K562 (cell line): ENCODE data around the gene IL4I1. TPM values are rescaled to one million over a fixed set of nuclear protein-coding genes. Genes with fewer than 3 reads are reported as not detected.

Source experiments
- ARID2 ChIP-seq: fragments of 450-650 bp; IDR thresholded peaks from 2 replicates; pipeline ENCODE4 v1.6.1; 2017; ENCODE audit warnings: antibody characterized with exemption, mild to moderate bottlenecking
- E2F1 ChIP-seq: sonication (generic); formaldehyde crosslinking; IDR thresholded peaks from 2 replicates; pipeline ENCODE4 v1.8.1; 2023; ENCODE audit warnings: mild to moderate bottlenecking, missing genetic modification reagents, moderate library complexity
- E2F4 ChIP-seq: sonication (generic); formaldehyde crosslinking; IDR thresholded peaks from 2 replicates; pipeline ENCODE4 v1.8.0; 2022; ENCODE audit warnings: mild to moderate bottlenecking, low read depth, missing genetic modification reagents
- HLTF ChIP-seq: fragments of 450-650 bp; IDR thresholded peaks from 2 replicates; pipeline ENCODE4 v1.6.1; 2016
- NR4A1 ChIP-seq, 2 experiments: fragments of 250-450 bp in 1 of 2; fragments of 450-650 bp in 1 of 2; sonication (Bioruptor Pico) in 1 of 2; IDR thresholded peaks; 2 replicates each; pipeline versions ENCODE4 v1.4.0 to v1.6.1; 2016 to 2020; ENCODE audit warnings: mild to moderate bottlenecking in 2 of 2, missing compliant biosample characterization in 1 of 2, missing genetic modification characterization in 1 of 2, moderate library complexity in 1 of 2
- TCF7L2 ChIP-seq: fragments of 150-350 bp; IDR thresholded peaks from 2 replicates; pipeline ENCODE4 v1.6.1; 2016; ENCODE audit warnings: low read depth, mild to moderate bottlenecking, low read length, moderate library complexity
- ZBTB40 ChIP-seq, 2 experiments: fragments of 450-650 bp in 1 of 2; sonication (generic) in 1 of 2; formaldehyde crosslinking in 1 of 2; IDR thresholded peaks; 2 replicates each; pipeline versions ENCODE4 v1.7.1 to v1.9.0; 2016 to 2022; ENCODE audit warnings: inconsistent platforms in 1 of 2, mild to moderate bottlenecking in 1 of 2, missing genetic modification reagents in 1 of 2
- ZNF23 ChIP-seq: fragments of 250-450 bp; sonication (Bioruptor Pico); IDR thresholded peaks from 2 replicates; pipeline ENCODE4 v1.4.0; 2020; ENCODE audit warnings: mild to moderate bottlenecking
- ZNF518B ChIP-seq: fragments of 250-450 bp; sonication (Bioruptor Pico); IDR thresholded peaks from 2 replicates; pipeline ENCODE4 v1.5.0; 2021; ENCODE audit warnings: mild to moderate bottlenecking, moderate library complexity
- polyA plus RNA-seq, 8 experiments: library from polyadenylated mRNA; depleted of rRNA in 4 of 8; stranded (reverse) in 5 of 8; unstranded in 3 of 8; fragments of >200 nt; fragmentation: Nextera tagmentation in 2 of 8; fragmentation: Illumina TruSeq in 1 of 8; extraction: Ambion mirVana in 2 of 8; extraction: Trizol in 1 of 8; gene quantifications; 2 replicates each; pipeline versions ENCODE4 v1.2.1 to v1.2.3, GENCODE V29; 2011 to 2014; ENCODE audit warnings: inconsistent platforms in 1 of 8, missing spikeins in 1 of 8
- total RNA-seq, 7 experiments: library from RNA; depleted of rRNA in 6 of 7; stranded (reverse); fragments of >200 nt in 6 of 7; fragmentation: Illumina TruSeq in 2 of 7; extraction: Trizol in 2 of 7; gene quantifications; 2 replicates each; pipeline versions ENCODE4 v1.2.1 to v1.2.3, GENCODE V29; 2011 to 2021; ENCODE audit warnings: low replicate concordance in 1 of 7

The IL4I1 gene
- total and polyA plus RNA-seq, 9 of the 15 experiments (the other 6 are each of a cell fraction or from before 2014, with no cell fraction given): 0.06 to 0.95 (median 0.43) TPM; not detected in 2

- TF ChIP-seq E2F1 (peak; percentile 71), ZNF518B (CRISPR knock-in tag) (no peak), ZBTB40 (IDR thresholded peaks at IDR 0.05) (peak; percentile 42; the same call in 1 of the 2 replicates), ZBTB40 (CRISPR knock-in tag; IDR thresholded peaks at IDR 0.05) (no peak; the same call in 1 of the 2 replicates), ZNF23 (CRISPR knock-in tag) (no peak), E2F4 (no peak), TCF7L2 (no peak), ARID2 (no peak), HLTF (no peak), NR4A1 (CRISPR knock-in tag; IDR thresholded peaks at IDR 0.05) (no peak), NR4A1 (tag; IDR thresholded peaks at IDR 0.05) (0 out of 2 replicates have a peak, but pooled peaks have one; percentile 4)
These were observed 6.1 kb downstream of the IL4I1 start (continued) for GRCh38 chr19:49890349-49891311.
